GM12878 (cell line): ENCODE results near the gene PDSS1. TPM values are rescaled to one million over a fixed set of nuclear protein-coding genes. Genes with fewer than 3 reads are reported as not detected.

Experiments used
- ATAC-seq: fragments of 200-7000 bp; cut with Tn5 transposase; 3 replicates; pipeline ENCODE4 v1.9.1; 2020; ENCODE audit warnings: mild to moderate bottlenecking, moderate library complexity
- BruUV-seq: library from RNA; stranded (reverse); fragments of 400-500 nt; replicated peaks from 2 replicates; lab custom pipeline; 2021; lab: Mats Ljungman, UMichigan
- CTCF ChIA-PET: fragments of 300-600 bp; sonication (Branson Sonifier 250); formaldehyde crosslinking; extraction: SDS; loops from one replicate; lab custom pipeline; 2021; ENCODE audit warnings: inconsistent platforms; lab: Yijun Ruan, JAX
- POLR2A ChIA-PET: fragments of 350-600 bp; formaldehyde crosslinking; extraction: SDS; loops from one replicate; lab custom pipeline; 2021; ENCODE audit warnings: inconsistent platforms; lab: Charles Lee
- RAD21 ChIA-PET: fragments of 300-600 bp; sonication (Branson Sonifier 250); formaldehyde crosslinking; loops from one replicate; lab custom pipeline; 2023; ENCODE audit warnings: antibody characterized with exemption; ENCODE audit not compliant: unreplicated experiment; lab: Charles Lee
- SMC1A ChIA-PET: fragments of 300-600 bp; sonication (Branson Sonifier 250); formaldehyde crosslinking; loops from one replicate; lab custom pipeline; 2023; ENCODE audit not compliant: unreplicated experiment, uncharacterized antibody; lab: Charles Lee
- DNase-seq: peaks from one replicate; pipeline ENCODE4 v3.0.0-alpha.2; 2011; ENCODE audit warnings: low read depth, low spot score
- FAIRE-seq: peaks from 3 replicates; lab custom pipeline; 2011; peaks lifted over from hg19 to GRCh38; lab: Jason Lieb, UNC
- H2AFZ ChIP-seq: 2 replicates; pipeline ENCODE4 v1.6.0; 2011; ENCODE audit warnings: low read depth, low read length, control low read depth; ENCODE audit not compliant: control insufficient read depth
- H3K27ac ChIP-seq: 2 replicates; pipeline ENCODE4 v1.5.1; 2011; ENCODE audit warnings: control low read depth; ENCODE audit not compliant: control insufficient read depth, insufficient read depth
- H3K27me3 ChIP-seq, 2 experiments: replicated peaks in 1 of 2; 2 replicates each; pipeline versions ENCODE4 v1.6.0 to v1.6.1; 2011; ENCODE audit warnings: low read length in 1 of 2; ENCODE audit not compliant: control insufficient read depth in 2 of 2, insufficient read depth in 2 of 2
- H3K36me3 ChIP-seq, 2 experiments: 2 replicates each; pipeline ENCODE4 v1.5.1; 2011; ENCODE audit warnings: low read length in 1 of 2; ENCODE audit not compliant: control insufficient read depth in 2 of 2, insufficient read depth in 2 of 2
- H3K4me1 ChIP-seq: 2 replicates; pipeline ENCODE4 v1.6.1; 2011; ENCODE audit warnings: mild to moderate bottlenecking, low read length, moderate library complexity, mixed read lengths; ENCODE audit not compliant: control insufficient read depth, insufficient read depth
- H3K4me2 ChIP-seq: 2 replicates; pipeline ENCODE4 v1.6.0; 2011; ENCODE audit warnings: control low read depth; ENCODE audit not compliant: control insufficient read depth, insufficient read depth
- H3K4me3 ChIP-seq: fragments of 200-600 bp; sonication (generic); 2 replicates; pipeline ENCODE4 v1.5.1; 2016
- H3K79me2 ChIP-seq: 2 replicates; pipeline ENCODE4 v1.6.0; 2011; ENCODE audit warnings: low read length; ENCODE audit not compliant: control insufficient read depth, insufficient read depth
- H3K9ac ChIP-seq: 2 replicates; pipeline ENCODE4 v1.8.0; 2011; ENCODE audit warnings: low read length, control low read depth, mixed read lengths; ENCODE audit not compliant: control insufficient read depth, insufficient read depth
- H3K9me3 ChIP-seq: replicated peaks from 3 replicates; pipeline ENCODE4 v1.5.1; 2011; ENCODE audit warnings: mild to moderate bottlenecking, low read length; ENCODE audit not compliant: control insufficient read depth, insufficient read depth
- H4K20me1 ChIP-seq: 2 replicates; pipeline ENCODE4 v1.6.0; 2011; ENCODE audit not compliant: control insufficient read depth, insufficient read depth
- BMI1 ChIP-seq: fragments of 450-650 bp; IDR thresholded peaks from 2 replicates; pipeline ENCODE4 v1.6.1; 2016; ENCODE audit warnings: mild to moderate bottlenecking, moderate library complexity, borderline replicate concordance
- ETV6 ChIP-seq, 2 experiments: fragments of 450-650 bp in 1 of 2; IDR thresholded peaks in 1 of 2; conservative IDR thresholded peaks in 1 of 2; 2 replicates each; pipeline ENCODE4 v1.6.1; 2014; ENCODE audit warnings: antibody characterized with exemption in 1 of 2, borderline replicate concordance in 1 of 2, low read depth in 1 of 2, mild to moderate bottlenecking in 1 of 2, moderate library complexity in 1 of 2
- IKZF2 ChIP-seq, 2 experiments: fragments of 450-650 bp; IDR thresholded peaks; 2 replicates each; pipeline ENCODE4 v1.6.1; 2017; ENCODE audit warnings: mild to moderate bottlenecking in 2 of 2, moderate library complexity in 2 of 2
- MYC ChIP-seq: IDR thresholded peaks from 2 replicates; pipeline ENCODE4 v1.6.1; 2011; ENCODE audit warnings: mild to moderate bottlenecking, low read length, moderate library complexity, inconsistent platforms; ENCODE audit not compliant: insufficient read depth, insufficient replicate concordance, insufficient read length, severe bottlenecking
- POLR2A ChIP-seq: IDR thresholded peaks from 2 replicates; pipeline ENCODE4 v1.6.1; 2011; ENCODE audit warnings: low read depth, mild to moderate bottlenecking, low read length
- POLR2AphosphoS2 ChIP-seq: IDR thresholded peaks from 2 replicates; pipeline ENCODE4 v1.6.1; 2011; ENCODE audit warnings: low read depth, mild to moderate bottlenecking, low read length, improper control_type of control experiment, moderate library complexity
- RUNX3 ChIP-seq: IDR thresholded peaks from 2 replicates; pipeline ENCODE4 v1.6.1; 2012; ENCODE audit warnings: low read length, inconsistent platforms
- SRF ChIP-seq, 2 experiments: IDR thresholded peaks; 2 replicates each; pipeline ENCODE4 v1.6.1; 2011; ENCODE audit warnings: low read depth in 2 of 2, low read length in 2 of 2, mild to moderate bottlenecking in 1 of 2, moderate library complexity in 1 of 2
- STAT3 ChIP-seq: IDR thresholded peaks from 2 replicates; pipeline ENCODE4 v1.6.1; 2011; ENCODE audit warnings: low read depth, low read length, improper control_type of control experiment
- TCF12 ChIP-seq: IDR thresholded peaks from 2 replicates; pipeline ENCODE4 v1.6.1; 2011; ENCODE audit warnings: low read depth, mild to moderate bottlenecking, low read length
- TCF3 ChIP-seq: IDR thresholded peaks from 2 replicates; pipeline ENCODE4 v1.6.1; 2012; ENCODE audit warnings: low read depth, mild to moderate bottlenecking, low read length, borderline replicate concordance; ENCODE audit not compliant: insufficient read depth
- YBX1 ChIP-seq: fragments of 450-650 bp; IDR thresholded peaks from 2 replicates; pipeline ENCODE4 v1.6.1; 2016; ENCODE audit warnings: antibody characterized with exemption
- YY1 ChIP-seq: IDR thresholded peaks from 2 replicates; pipeline ENCODE4 v1.6.1; 2011; ENCODE audit warnings: low read depth, mild to moderate bottlenecking, low read length
- WGBS: methylation state at CpG from one replicate; pipeline ENCODE4 v1.1.6; 2016; ENCODE audit warnings: low lambda C conversion rate; ENCODE audit not compliant: insufficient replicate concordance, insufficient coverage; ENCODE audit errors: missing lambda C conversion rate; 5-methylcytosine and 5-hydroxymethylcytosine counted together
- in situ Hi-C: fragments of 300-500 bp; cut with MboI; formaldehyde crosslinking; loops from 9 replicates; pipeline ENCODE4 v1.14.3; 2018; ENCODE audit warnings: mixed read lengths
- intact Hi-C: fragments of 100-400 bp; cut with micrococcal nuclease; formaldehyde crosslinking; loops from one replicate; pipeline ENCODE4 v1.14.2; 2022; ENCODE audit not compliant: unreplicated experiment
- polyA plus RNA-seq, 11 experiments: library from polyadenylated mRNA; depleted of rRNA in 4 of 11; unstranded in 6 of 11; stranded (reverse) in 5 of 11; fragments of >200 nt; fragmentation: Nextera tagmentation in 4 of 11; fragmentation: Illumina TruSeq in 1 of 11; extraction: Ambion mirVana in 4 of 11; extraction: Trizol in 1 of 11; gene quantifications; 1 replicate in 1 of 11; 2 replicates in 10 of 11; pipeline versions ENCODE4 v1.2.1 to v1.2.3, GENCODE V29; 2011 to 2016; ENCODE audit warnings: inconsistent platforms in 2 of 11, missing spikeins in 2 of 11, low read depth in 1 of 11
- total RNA-seq, 4 experiments: library from RNA; depleted of rRNA in 3 of 4; stranded (reverse); fragments of >200 nt in 3 of 4; fragmentation: Illumina TruSeq in 1 of 4; extraction: Trizol in 1 of 4; gene quantifications; 2 replicates each; pipeline versions ENCODE4 v1.2.1 to v1.2.3, GENCODE V29; 2013 to 2021
- TF ChIP-seq, protein P1 (sequence below): IDR thresholded peaks from 2 replicates; pipeline ENCODE4 v1.6.1; 2011; ENCODE audit warnings: borderline replicate concordance, low read depth, mild to moderate bottlenecking, moderate library complexity, low read length; ENCODE audit not compliant: insufficient read depth, poor library complexity, severe bottlenecking
- TF ChIP-seq, protein P2 (sequence below): fragments of 450-650 bp; IDR thresholded peaks from 2 replicates; pipeline ENCODE4 v1.6.1; 2017; ENCODE audit warnings: antibody characterized with exemption, mild to moderate bottlenecking, moderate library complexity
- TF ChIP-seq, protein P3 (sequence below): fragments of 450-650 bp; IDR thresholded peaks from 2 replicates; pipeline ENCODE4 v1.6.1; 2017; ENCODE audit warnings: mild to moderate bottlenecking, moderate library complexity

PDSS1 gene
- total and polyA plus RNA-seq, 10 of the 15 experiments (the other 5 are each of a cell fraction or from before 2014, with no cell fraction given): 12.2 to 48.2 (median 35.9) TPM

DNA sequence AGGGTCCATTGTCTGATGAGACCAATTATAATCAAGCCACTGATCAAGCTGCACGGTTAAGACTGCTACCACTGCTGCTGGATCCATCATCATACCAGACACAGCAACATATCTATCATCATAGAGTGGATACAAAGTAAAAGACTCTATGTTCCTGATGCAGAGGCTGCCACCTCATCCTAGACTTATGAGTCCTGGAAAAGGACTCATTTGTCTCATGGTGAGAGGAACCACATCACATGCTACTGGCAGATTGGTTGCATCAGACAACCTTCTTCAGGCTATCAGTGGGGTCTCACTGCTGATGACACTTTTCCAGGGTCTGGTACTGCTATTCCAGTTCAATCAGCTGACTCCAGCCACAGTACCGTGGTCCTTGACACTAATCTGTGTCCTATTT lies 84.3 kb downstream of the PDSS1 start:
- no peak for FAIRE-seq

More for the DNA sequence above, 84.3 kb downstream of the PDSS1 start:
- peak overlapping the region; percentile 53 for H3K4me2 ChIP-seq
- BruUV-seq: no TSS peak
- TF ChIP-seq POLR2A (no peak), RUNX3 (no peak), STAT3 (no peak), YY1 (no peak), TCF3 (no peak), MYC (no peak), YBX1 (no peak), IKZF2 (IDR thresholded peaks at IDR 0.05) (no peak), TCF12 (no peak), BMI1 (no peak), ETV6 (conservative IDR thresholded peaks at IDR 0.05 in 1 of 2, IDR thresholded peaks at IDR 0.05 in 1 of 2; ENCODE audit: borderline replicate concordance in 1 of 2, low read depth in 1 of 2) (no peak), SRF (IDR thresholded peaks at IDR 0.05; ENCODE audit: low read depth in 2 of 2, low read length in 2 of 2) (no peak), POLR2AphosphoS2 (no peak)
- TF ChIP-seq, protein P1, sequence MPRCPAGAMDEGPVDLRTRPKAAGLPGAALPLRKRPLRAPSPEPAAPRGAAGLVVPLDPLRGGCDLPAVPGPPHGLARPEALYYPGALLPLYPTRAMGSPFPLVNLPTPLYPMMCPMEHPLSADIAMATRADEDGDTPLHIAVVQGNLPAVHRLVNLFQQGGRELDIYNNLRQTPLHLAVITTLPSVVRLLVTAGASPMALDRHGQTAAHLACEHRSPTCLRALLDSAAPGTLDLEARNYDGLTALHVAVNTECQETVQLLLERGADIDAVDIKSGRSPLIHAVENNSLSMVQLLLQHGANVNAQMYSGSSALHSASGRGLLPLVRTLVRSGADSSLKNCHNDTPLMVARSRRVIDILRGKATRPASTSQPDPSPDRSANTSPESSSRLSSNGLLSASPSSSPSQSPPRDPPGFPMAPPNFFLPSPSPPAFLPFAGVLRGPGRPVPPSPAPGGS: no peak
- TF ChIP-seq, protein P2, sequence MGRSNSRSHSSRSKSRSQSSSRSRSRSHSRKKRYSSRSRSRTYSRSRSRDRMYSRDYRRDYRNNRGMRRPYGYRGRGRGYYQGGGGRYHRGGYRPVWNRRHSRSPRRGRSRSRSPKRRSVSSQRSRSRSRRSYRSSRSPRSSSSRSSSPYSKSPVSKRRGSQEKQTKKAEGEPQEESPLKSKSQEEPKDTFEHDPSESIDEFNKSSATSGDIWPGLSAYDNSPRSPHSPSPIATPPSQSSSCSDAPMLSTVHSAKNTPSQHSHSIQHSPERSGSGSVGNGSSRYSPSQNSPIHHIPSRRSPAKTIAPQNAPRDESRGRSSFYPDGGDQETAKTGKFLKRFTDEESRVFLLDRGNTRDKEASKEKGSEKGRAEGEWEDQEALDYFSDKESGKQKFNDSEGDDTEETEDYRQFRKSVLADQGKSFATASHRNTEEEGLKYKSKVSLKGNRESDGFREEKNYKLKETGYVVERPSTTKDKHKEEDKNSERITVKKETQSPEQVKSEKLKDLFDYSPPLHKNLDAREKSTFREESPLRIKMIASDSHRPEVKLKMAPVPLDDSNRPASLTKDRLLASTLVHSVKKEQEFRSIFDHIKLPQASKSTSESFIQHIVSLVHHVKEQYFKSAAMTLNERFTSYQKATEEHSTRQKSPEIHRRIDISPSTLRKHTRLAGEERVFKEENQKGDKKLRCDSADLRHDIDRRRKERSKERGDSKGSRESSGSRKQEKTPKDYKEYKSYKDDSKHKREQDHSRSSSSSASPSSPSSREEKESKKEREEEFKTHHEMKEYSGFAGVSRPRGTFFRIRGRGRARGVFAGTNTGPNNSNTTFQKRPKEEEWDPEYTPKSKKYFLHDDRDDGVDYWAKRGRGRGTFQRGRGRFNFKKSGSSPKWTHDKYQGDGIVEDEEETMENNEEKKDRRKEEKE: no peak
- TF ChIP-seq, protein P3, sequence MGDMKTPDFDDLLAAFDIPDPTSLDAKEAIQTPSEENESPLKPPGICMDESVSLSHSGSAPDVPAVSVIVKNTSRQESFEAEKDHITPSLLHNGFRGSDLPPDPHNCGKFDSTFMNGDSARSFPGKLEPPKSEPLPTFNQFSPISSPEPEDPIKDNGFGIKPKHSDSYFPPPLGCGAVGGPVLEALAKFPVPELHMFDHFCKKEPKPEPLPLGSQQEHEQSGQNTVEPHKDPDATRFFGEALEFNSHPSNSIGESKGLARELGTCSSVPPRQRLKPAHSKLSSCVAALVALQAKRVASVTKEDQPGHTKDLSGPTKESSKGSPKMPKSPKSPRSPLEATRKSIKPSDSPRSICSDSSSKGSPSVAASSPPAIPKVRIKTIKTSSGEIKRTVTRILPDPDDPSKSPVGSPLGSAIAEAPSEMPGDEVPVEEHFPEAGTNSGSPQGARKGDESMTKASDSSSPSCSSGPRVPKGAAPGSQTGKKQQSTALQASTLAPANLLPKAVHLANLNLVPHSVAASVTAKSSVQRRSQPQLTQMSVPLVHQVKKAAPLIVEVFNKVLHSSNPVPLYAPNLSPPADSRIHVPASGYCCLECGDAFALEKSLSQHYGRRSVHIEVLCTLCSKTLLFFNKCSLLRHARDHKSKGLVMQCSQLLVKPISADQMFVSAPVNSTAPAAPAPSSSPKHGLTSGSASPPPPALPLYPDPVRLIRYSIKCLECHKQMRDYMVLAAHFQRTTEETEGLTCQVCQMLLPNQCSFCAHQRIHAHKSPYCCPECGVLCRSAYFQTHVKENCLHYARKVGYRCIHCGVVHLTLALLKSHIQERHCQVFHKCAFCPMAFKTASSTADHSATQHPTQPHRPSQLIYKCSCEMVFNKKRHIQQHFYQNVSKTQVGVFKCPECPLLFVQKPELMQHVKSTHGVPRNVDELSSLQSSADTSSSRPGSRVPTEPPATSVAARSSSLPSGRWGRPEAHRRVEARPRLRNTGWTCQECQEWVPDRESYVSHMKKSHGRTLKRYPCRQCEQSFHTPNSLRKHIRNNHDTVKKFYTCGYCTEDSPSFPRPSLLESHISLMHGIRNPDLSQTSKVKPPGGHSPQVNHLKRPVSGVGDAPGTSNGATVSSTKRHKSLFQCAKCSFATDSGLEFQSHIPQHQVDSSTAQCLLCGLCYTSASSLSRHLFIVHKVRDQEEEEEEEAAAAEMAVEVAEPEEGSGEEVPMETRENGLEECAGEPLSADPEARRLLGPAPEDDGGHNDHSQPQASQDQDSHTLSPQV: no peak
- TF ChIP-seq, all 136 proteins: peak for 0
- H3K27me3 ChIP-seq: no peaks in the 10 kb centered on the region
- H3K9ac ChIP-seq: no peak overlapping the region
- H2AFZ ChIP-seq: no peak overlapping the region
- ChIA-PET POLR2A (interaction anchor here (0.6 to 2.7 kb wide), 13 partner anchors 9 to 238 kb away, joined by 3 to 14 read pairs (median 5); partner anchors contain the start of gene ABI1), CTCF (interaction anchor here (0.6 to 2.3 kb wide), 8 partner anchors 8 to 80 kb away, joined by 3 to 13 read pairs (median 4); partner anchors contain the start of gene ABI1), RAD21 (interaction anchor here (0.8 to 2.4 kb wide), 8 partner anchors 8 to 75 kb away, joined by 3 to 17 read pairs (median 4); no protein-coding TSS in a partner anchor), SMC1A (interaction anchor here (0.6 to 4.3 kb wide), 17 partner anchors 9 to 88 kb away, joined by 3 to 31 read pairs (median 8); no protein-coding TSS in a partner anchor)
- H3K9me3 ChIP-seq: no peaks in the 10 kb centered on the region
- peaks cover 34% of the 10 kb centered on the region for H3K4me1 ChIP-seq
- H3K27ac ChIP-seq: peak overlapping the region; percentile 58
- DNase-seq (no peak), ATAC-seq (peak; percentile 17)
- intact Hi-C loops: no loop called here
- in situ Hi-C loops: no loop called here
- H3K79me2 ChIP-seq: peaks cover 77% of the 10 kb centered on the region
- no peaks in the 10 kb centered on the region for H4K20me1 ChIP-seq
- peaks cover 0 to 4% of the 10 kb centered on the region in 2 experiments; a peak in 1 of 4 replicates for H3K36me3 ChIP-seq
- H3K4me3 ChIP-seq: no peak overlapping the region
- WGBS: 24% methylated on average over 2 of the region's 2 CpGs
